ENCODE measurements around the gene REG3G.
"Not testable (repeated sequence)": the region's sequence is repeated elsewhere in the genome, so short reads cannot be mapped to it uniquely, and the experiment has no call there.

Gene REG3G

DNA sequence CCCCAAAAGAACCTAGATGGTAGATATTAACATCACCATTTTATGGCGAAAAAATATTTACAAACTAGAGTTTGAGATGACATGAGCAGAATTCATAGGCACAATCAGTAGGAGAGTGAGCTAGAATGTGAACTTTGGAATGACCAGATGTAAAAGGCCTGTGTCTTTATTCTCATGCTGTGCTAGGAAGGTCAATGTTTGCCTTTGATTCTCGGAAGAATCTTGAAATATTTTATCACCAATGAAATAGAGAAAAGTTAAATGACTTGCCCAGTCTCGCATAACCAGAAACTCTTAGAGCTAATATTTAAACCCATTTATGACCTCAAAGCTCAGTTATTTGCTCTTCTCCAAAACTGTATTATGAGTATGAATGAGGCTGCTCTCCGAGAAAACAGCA lies 9.2 kb upstream of the REG3G start:
- WGBS, 2 experiments (ENCODE audit: insufficient coverage in 2 of 2) = no CpG with 5 or more reads among the region's 4 CpGs

DNA sequence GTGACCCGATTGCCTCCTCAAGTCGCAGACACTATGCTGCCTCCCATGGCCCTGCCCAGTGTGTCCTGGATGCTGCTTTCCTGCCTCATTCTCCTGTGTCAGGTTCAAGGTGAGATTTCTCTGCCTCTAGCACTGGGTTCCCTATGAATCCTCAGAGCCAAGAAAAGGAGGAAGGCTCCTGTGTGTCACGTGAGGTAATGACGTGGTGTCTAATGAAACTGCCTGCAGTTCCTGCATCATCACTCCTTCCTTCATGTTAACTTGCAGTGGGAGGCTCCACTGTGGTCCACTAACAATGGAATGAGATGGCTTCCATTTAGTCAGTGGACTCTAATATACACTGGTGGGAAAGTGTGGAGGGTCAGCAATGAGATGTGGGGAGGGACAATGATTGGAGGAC lies 559 bp downstream of the REG3G start:
- Histone ChIP-seq H3K4me3 (ENCODE audit: extremely low read depth, insufficient read depth, low read length, poor library complexity, severe bottlenecking) (no peak overlapping the region), H3K27ac (ENCODE audit: low read depth, low read length, severe bottlenecking) (no peak overlapping the region), H3K4me1 (ENCODE audit: control insufficient read depth, insufficient read depth, low read length, poor library complexity, severe bottlenecking) (no peaks in the 10 kb centered on the region), H3K36me3 (ENCODE audit: control insufficient read depth, insufficient read depth, low read length) (no peaks in the 10 kb centered on the region), H3K9me3 (ENCODE audit: control insufficient read depth, low read length) (no peaks in the 10 kb centered on the region)
- WGBS, 2 experiments (ENCODE audit: insufficient coverage in 2 of 2) = 73 to 92% methylated on average over 2 to 4 of the region's 4 CpGs

More for the DNA sequence above, 9.2 kb upstream of the REG3G start:
- H3K27ac ChIP-seq (ENCODE audit: low read depth, low read length, severe bottlenecking) = no peak overlapping the region
- no peaks in the 10 kb centered on the region for H3K36me3 ChIP-seq (ENCODE audit: control insufficient read depth, insufficient read depth, low read length)
- no peaks in the 10 kb centered on the region for H3K9me3 ChIP-seq (ENCODE audit: control insufficient read depth, low read length)
- H3K4me3 ChIP-seq (ENCODE audit: extremely low read depth, insufficient read depth, low read length, poor library complexity, severe bottlenecking) = no peak overlapping the region
- no peaks in the 10 kb centered on the region for H3K4me1 ChIP-seq (ENCODE audit: control insufficient read depth, insufficient read depth, low read length, poor library complexity, severe bottlenecking)

DNA sequence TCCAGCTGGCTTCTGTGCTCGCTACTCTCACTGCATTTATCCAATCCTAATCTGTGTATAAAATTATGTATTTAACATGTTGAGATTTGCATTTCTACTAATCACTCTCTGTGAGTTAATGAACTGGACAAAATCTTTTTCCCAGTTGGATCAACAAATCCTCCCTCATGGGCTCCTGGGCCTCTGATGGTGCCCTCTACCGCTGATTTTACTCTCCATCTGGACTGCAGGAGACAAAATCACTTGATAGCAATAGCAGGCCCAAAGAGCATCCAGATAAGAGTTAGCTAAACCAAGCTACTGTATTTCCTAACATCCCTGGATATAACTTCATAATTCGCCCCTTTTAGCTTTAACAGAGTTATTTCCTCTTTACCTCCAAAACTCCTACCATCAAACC lies 14.4 kb downstream of the REG3G start:
- Histone ChIP-seq H3K36me3 (ENCODE audit: control insufficient read depth, insufficient read depth, low read length) (no peaks in the 10 kb centered on the region), H3K4me1 (ENCODE audit: control insufficient read depth, insufficient read depth, low read length, poor library complexity, severe bottlenecking) (no peaks in the 10 kb centered on the region), H3K4me3 (ENCODE audit: extremely low read depth, insufficient read depth, low read length, poor library complexity, severe bottlenecking) (no peak overlapping the region), H3K9me3 (ENCODE audit: control insufficient read depth, low read length) (no peaks in the 10 kb centered on the region), H3K27ac (ENCODE audit: low read depth, low read length, severe bottlenecking) (no peak overlapping the region)
- WGBS, 2 experiments (ENCODE audit: insufficient coverage in 2 of 2) = 89 to 100% methylated on average over 2 of the region's 3 CpGs

DNA sequence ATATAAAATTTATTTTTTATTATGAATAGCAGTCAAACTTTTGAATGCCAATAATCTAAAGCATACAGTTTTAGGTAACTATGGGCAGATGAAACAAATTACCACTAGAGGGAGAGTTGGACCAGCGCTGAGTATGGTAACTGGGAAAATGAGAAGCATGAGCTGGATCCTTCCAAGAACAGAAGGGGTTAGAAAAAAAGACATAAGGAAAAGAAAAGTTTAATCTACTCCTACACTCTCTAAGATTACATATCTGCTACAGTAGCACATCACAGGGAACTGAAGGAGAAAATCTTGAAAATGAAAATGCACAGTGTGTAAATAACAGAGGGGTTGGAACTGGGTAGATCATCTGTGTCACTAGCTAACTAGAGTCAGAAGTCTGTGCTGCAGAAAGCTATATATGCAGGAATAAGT lies 15.5 kb downstream of the REG3G start:
- Histone ChIP-seq H3K36me3 (ENCODE audit: control insufficient read depth, insufficient read depth, low read length) (no peaks in the 10 kb centered on the region), H3K9me3 (ENCODE audit: control insufficient read depth, low read length) (no peaks in the 10 kb centered on the region), H3K27ac (ENCODE audit: low read depth, low read length, severe bottlenecking) (no peak overlapping the region), H3K4me1 (ENCODE audit: control insufficient read depth, insufficient read depth, low read length, poor library complexity, severe bottlenecking) (no peaks in the 10 kb centered on the region), H3K4me3 (ENCODE audit: extremely low read depth, insufficient read depth, low read length, poor library complexity, severe bottlenecking) (no peak overlapping the region)
- WGBS, 2 experiments (ENCODE audit: insufficient coverage in 2 of 2) = no CpG with 5 or more reads among the region's 1 CpG

DNA sequence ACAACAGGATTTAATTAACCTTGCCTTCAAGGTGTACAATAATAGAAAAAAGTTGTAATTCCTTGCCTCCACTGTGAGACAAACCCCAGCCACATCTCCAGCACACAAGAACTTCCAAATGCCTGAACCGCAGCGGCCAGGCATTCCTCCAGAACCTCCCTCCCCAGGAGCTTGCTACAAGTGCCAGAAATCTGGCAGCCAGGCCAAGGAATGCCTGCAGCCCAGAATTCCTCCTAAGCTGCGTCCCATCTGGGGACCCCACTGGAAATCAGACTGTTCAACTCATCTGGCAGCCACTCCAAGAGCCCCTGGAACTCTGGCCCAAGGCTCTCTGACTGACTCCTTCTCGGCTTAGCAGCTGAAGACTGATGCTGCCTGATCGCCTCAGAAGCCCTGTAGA lies 28.0 kb downstream of the REG3G start:
- not testable (repeated sequence) for H3K36me3 ChIP-seq (ENCODE audit: control insufficient read depth, insufficient read depth, low read length); H3K4me3 ChIP-seq (ENCODE audit: extremely low read depth, insufficient read depth, low read length, poor library complexity, severe bottlenecking); H3K9me3 ChIP-seq (ENCODE audit: control insufficient read depth, low read length); H3K27ac ChIP-seq (ENCODE audit: low read depth, low read length, severe bottlenecking); H3K4me1 ChIP-seq (ENCODE audit: control insufficient read depth, insufficient read depth, low read length, poor library complexity, severe bottlenecking)
- 77 to 82% methylated on average over 2 to 5 of the region's 5 CpGs for WGBS, 2 experiments (ENCODE audit: insufficient coverage in 2 of 2)

DNA sequence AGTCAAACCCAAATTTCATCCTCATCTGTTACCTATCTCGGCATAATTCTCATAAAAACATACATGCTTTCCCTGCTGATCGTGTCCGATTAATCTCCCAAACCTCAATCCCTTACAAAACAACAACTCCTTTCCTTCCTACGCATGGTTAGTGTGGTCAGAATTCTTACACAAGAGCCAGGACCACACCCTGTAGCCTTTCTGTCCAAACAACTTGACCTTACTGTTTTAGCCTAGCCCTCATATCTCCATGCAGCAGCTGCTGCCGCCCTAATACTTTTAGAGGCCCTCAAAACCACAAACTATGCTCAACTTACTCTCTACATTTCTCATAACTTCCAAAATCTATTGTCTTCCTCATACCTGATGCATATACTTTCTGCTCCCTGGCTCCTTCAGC lies 29.3 kb downstream of the REG3G start:
- WGBS, 2 experiments (ENCODE audit: insufficient coverage in 2 of 2) = 100% methylated on average over 1 of the region's 5 CpGs; no CpG with 5 or more reads in 1 of the 2 experiments
- not testable (repeated sequence) for H3K36me3 ChIP-seq (ENCODE audit: control insufficient read depth, insufficient read depth, low read length); H3K4me1 ChIP-seq (ENCODE audit: control insufficient read depth, insufficient read depth, low read length, poor library complexity, severe bottlenecking); H3K27ac ChIP-seq (ENCODE audit: low read depth, low read length, severe bottlenecking); H3K4me3 ChIP-seq (ENCODE audit: extremely low read depth, insufficient read depth, low read length, poor library complexity, severe bottlenecking); H3K9me3 ChIP-seq (ENCODE audit: control insufficient read depth, low read length)

DNA sequence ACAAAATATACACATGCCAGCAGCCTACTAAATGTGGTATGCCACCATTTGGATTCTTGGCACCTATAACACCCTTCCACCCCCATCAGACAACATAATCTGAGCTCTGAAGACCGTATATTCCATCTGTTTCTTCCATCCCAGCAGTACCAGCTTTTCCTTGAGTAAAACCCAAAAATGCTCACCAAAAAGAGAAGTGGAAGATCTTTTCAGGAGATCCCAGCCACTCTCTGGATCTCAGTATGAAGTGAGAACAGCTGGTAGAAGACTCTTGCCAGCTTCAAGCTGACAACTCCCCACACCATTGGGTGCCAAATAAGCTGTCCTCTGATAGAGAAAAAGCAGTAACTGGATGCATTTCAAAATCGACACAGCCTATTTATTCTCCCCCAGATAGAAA lies 39.7 kb downstream of the REG3G start:
- 80 to 83% methylated on average over 1 of the region's 2 CpGs for WGBS, 2 experiments (ENCODE audit: insufficient coverage in 2 of 2)
- Histone ChIP-seq H3K4me3 (ENCODE audit: extremely low read depth, insufficient read depth, low read length, poor library complexity, severe bottlenecking) (no peak overlapping the region), H3K27ac (ENCODE audit: low read depth, low read length, severe bottlenecking) (no peak overlapping the region), H3K36me3 (ENCODE audit: control insufficient read depth, insufficient read depth, low read length) (no peaks in the 10 kb centered on the region), H3K9me3 (ENCODE audit: control insufficient read depth, low read length) (no peaks in the 10 kb centered on the region), H3K4me1 (ENCODE audit: control insufficient read depth, insufficient read depth, low read length, poor library complexity, severe bottlenecking) (no peaks in the 10 kb centered on the region)

DNA sequence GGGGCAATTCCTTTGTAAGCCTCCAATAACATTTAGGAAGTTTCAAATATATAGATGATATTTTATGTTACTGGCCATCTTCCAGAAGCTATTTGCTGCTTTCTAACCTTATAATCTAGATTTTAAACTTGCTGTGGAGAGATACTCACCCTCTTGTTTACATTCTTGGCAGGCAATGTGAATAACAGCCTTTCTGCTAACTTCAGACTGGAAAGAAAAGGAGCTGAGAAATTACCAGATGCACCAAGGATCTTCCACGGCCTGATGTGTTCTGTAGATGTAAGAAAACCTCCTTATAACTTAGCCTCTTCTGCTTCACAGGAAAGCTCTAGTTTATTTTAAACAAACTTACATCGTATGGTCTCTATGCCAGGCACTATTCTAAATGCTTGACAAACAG lies 45.6 kb downstream of the REG3G start:
- 100% methylated on average over 1 of the region's 2 CpGs for WGBS, 2 experiments (ENCODE audit: insufficient coverage in 2 of 2)
- H3K4me1 ChIP-seq (ENCODE audit: control insufficient read depth, insufficient read depth, low read length, poor library complexity, severe bottlenecking) = peaks cover 4% of the 10 kb centered on the region
- H3K27ac ChIP-seq (ENCODE audit: low read depth, low read length, severe bottlenecking) = no peak overlapping the region
- no peaks in the 10 kb centered on the region for H3K9me3 ChIP-seq (ENCODE audit: control insufficient read depth, low read length)
- no peaks in the 10 kb centered on the region for H3K36me3 ChIP-seq (ENCODE audit: control insufficient read depth, insufficient read depth, low read length)
- no peak overlapping the region for H3K4me3 ChIP-seq (ENCODE audit: extremely low read depth, insufficient read depth, low read length, poor library complexity, severe bottlenecking)

All from mesodermal cell (in vitro differentiated cells).